Sciatic nerve (tissue), 2 donors: ENCODE measurements around the gene RSAD2. TPM values are rescaled to one million over a fixed set of nuclear protein-coding genes. Genes with fewer than 3 reads are reported as not detected.
A peak's percentile ranks its signal among the peaks of the same experiment; 100 is the strongest.

Experiments
- ATAC-seq: fragments of 200-7000 bp; cut with Tn5 transposase; one replicate; pipeline ENCODE4 v1.9.1; 2020; ENCODE audit warnings: mild to moderate bottlenecking, moderate library complexity
- DNase-seq: peaks from one replicate; pipeline ENCODE4 v3.0.0-alpha.2; 2020; ENCODE audit warnings: low spot score
- intact Hi-C: fragments of 100-400 bp; cut with DNase I; formaldehyde crosslinking; loops from one replicate; pipeline ENCODE4 v1.14.2; 2022
- total RNA-seq: library from RNA; stranded (reverse); fragmentation: NEBNext Ultra II Directional; extraction: Animal tissue kit (Norgen Biotek cat#: 25700); gene quantifications from one replicate; pipeline ENCODE4 v1.2.1, GENCODE V29; 2021
- donor health status: DM: no; HTN: no; CAD: no.
- donor health status: DM: no; HTN: no; CAD: no.

The RSAD2 gene
- total RNA-seq, 1 donor from 2014 or later: 7.5 TPM

DNA sequence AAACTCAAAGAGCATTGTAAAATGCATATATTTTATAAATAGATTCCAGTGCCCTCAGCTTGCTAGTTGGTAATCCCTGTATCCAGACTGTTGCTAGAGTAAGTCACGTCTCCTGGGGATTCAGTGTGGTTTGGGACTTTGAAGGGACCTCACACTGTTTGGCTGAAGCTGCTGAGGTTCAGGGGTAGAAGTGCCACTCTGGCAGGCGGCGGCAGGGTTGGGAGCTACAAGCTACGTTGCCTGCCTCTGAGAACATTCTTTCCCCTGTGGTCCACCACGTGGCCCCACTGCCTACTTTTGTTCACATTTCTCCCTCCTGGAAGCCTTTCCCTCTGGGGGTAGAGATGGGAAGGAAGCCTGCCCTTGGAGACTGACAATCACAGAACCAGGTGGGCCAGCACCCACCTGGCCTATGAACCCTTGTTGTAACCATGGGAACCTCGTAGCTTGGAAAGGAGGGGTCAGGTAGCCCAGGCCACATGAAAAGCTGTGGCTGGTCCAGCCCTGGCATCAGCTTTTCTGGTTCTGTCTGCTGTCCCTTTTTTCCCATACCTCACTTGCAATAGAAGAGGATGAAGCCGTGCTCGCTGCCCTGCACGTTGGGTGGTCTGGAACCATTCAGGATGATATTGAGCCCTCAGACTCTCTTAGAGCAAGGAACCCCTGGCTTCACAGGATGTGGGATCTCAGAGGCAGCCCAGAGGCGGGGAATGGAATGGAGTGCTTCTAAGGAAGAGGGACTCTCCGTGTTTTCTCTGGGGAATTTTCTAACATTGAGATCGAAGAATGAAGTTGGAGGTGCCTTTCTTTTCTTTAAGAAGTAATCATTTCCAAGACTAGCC, 42.5 kb downstream of the RSAD2 start:
- peak; percentile 10 for ATAC-seq
- intact Hi-C loops: loop anchor here (10.0 kb wide), 1 partner anchor 115 kb away; no protein-coding TSS in a partner anchor
- no peak for DNase-seq

DNA sequence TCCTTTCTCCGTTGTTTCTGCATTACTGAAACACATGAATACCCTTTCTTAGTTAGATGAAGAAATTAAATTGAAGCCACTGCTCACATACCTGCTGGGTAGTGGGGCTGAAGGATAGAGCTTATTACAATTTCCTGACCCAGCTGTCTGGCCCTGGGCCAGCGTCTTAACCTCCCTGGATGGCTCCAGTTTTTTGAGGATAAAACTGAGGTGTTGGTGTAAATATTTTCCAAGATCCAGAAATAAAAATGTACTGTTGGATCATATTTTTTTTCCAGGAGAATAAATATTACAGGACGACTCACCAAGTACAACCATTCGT, 43.1 kb downstream of the RSAD2 start:
- DNase-seq: no peak
- intact Hi-C loops: loop anchor here (10.0 kb wide), 1 partner anchor 114 kb away; no protein-coding TSS in a partner anchor
- ATAC-seq: no peak

DNA sequence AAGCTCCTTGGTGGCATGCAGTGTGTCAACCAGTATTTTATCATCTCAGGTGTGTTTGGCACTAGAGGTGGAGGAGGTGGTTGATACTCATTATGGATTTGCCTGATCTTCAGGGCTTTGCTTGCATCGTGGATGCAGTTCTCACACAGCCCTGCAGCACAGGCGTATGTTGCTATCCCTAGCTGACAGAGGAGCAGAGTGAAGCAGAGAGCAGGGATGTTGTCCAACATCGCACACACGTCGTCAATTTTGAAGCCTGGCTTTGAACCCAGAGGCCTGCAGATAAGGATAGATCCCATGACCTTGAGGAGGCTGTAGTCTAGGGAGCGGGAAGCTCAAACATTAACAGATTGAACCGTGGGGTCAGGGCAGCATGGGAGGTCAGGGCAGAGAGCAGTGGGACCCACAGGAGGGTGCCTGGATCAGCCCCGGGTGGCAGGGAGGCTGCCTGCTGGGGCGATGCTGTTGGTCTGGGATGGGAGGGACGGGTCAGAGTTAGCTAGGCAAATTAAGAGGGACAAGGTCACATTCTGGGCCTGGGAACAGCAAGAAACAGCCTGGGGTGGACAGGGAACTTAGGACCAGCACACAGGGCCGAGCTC, 43.8 kb downstream of the RSAD2 start:
- ATAC-seq (no peak), DNase-seq (no peak)
- intact Hi-C loops: loop anchor here (10.0 kb wide), 1 partner anchor 113 kb away; no protein-coding TSS in a partner anchor

DNA sequence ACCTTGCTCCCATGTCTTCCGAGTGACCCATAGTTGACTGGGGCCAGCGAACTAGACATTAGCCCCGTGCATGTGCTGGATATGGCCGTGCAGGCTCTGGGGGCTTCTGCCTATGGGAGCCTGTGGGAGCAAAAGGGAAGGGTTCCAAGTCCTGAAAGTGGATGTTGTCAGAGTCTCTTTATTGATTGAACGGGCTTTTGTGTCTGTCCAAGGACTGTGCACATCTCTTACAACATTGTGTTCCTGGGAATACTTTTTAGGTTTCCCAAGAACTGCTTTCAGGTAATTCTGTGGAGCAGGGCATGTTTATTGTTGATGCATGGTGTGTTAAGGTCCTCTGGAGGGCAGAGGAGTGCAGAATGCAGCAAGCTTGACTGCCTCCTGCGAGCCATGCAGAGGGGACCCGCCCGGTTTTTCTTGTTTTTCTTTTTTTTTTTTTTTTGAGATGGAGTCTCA, 44.7 kb downstream of the RSAD2 start:
- DNase-seq (no peak), ATAC-seq (no peak)
- intact Hi-C loops: loop anchor here (10.0 kb wide), 1 partner anchor 113 kb away; no protein-coding TSS in a partner anchor

DNA sequence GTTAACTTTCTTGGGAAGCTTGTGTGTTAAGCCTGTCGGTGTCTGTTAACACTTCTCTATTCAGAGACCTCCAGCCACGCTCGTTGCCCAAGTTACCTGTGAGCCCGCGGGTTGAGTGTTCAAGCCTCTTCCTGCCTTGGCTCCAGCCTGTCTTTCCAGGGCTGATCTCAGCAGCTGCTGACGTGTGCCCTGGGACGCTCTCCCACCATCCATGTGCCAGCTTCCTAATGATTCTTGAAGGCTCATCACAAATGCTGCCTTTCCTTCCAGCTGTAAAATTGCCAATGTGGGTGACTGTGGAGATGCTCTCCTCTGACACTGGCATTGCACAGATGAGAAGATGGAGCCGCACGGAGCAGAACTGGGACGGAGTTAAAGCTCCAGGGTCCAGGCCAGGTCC, 45.7 kb downstream of the RSAD2 start:
- intact Hi-C loops: loop anchor here (10.0 kb wide), 1 partner anchor 111 kb away; no protein-coding TSS in a partner anchor
- DNase-seq: no peak
- ATAC-seq: no peak

DNA sequence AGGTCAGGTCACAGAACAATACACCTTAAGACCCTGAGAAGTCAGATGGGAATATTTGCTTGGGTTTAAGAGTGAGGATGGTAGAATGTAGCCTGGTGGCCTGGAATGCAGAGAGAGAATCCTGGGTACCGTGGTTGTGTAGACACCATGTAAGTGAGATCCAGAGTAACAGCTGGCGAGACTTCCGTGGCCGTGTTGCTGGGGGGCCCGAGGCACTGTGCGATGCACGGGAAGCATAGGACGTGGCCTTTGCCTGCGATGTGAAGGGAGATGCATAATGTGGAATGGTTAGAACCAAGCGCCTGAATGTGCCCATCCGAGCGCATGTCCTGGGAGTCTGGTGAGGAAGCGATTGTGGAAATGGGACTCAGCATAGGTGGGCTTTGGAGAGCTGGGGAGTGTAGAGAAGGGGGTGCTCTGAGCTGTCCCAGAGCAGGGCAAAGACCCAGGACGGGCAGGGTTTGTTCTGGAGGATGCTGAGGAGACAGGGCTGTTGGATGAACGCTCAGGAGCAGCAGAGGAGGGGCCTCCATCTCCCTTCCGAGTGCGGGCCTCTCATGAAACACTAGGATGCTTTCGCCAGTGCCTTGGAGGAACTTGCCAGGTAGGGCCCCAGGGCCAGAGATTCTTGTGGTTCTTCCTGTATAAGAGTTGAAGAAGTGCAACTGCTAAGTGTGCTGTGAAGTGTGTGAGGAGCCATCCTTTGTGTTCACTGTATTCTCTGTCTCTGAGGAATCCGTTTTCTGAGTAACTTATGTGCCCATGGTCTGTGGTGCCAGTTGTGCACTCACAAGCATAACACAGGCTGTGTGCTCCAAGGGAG, 46.7 kb downstream of the RSAD2 start:
- DNase-seq: no peak
- ATAC-seq: no peak
- intact Hi-C loops: loop anchor here (10.0 kb wide), 1 partner anchor 110 kb away; no protein-coding TSS in a partner anchor

DNA sequence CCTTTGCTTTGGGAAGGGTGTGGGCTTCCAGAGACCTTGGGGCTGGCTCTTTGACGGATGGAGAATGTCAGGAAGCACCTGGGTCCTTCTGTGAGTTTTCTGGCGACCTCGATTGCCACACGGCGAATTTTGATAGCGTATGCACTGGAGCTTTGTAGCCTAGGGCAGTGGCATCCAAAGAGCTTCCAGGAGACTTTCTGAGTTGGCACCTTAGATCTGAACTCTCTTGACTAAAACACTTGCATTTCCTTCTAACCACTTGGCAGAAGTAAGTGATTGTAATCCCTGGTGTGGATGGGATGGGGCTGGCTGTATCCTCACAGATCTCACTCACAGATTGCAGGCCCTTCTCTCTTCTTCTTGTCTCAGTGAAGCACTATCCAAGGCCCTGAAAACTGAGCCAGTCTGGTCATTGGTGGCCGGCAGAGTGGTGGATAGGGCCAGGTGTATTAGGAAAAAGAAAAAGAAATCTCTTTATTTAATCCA, 47.4 kb downstream of the RSAD2 start:
- intact Hi-C loops: loop anchor here (10.0 kb wide), 1 partner anchor 110 kb away; no protein-coding TSS in a partner anchor
- ATAC-seq (peak; percentile 22), DNase-seq (no peak)

DNA sequence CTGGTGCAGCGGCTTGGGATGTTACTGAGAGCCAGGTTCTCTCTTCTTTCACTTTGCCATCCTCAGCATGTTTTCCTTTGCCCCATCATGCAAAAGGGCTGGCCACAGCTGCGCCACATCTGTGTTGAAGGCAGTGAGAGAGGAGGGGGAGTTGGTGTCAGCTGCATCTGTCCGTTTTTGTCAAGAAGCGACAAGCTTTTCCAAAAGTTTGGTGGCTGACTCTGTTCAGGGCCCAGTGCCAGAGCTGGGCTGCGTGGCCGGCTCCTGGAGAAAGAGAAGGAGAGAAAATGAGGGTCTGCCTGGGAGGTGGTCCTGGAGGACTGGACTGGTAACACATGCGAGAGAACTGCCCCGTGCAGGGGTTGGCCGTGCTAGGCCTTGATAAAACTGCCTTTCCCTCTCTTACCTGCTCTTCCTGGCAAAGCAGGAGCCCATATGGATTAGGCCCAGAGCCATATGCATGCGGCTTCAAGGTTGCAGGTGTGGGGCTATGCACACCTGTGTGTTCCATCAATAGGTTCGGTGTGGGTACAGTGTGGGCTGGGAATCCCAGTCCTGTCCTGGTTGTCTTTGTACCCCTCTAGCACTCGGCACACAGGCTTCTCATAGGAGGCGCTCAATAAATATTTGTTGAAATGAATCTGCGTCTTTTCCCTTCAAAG, 48.6 kb downstream of the RSAD2 start:
- intact Hi-C loops: loop anchor here (10.0 kb wide), 1 partner anchor 109 kb away; no protein-coding TSS in a partner anchor
- ATAC-seq (no peak), DNase-seq (no peak)

DNA sequence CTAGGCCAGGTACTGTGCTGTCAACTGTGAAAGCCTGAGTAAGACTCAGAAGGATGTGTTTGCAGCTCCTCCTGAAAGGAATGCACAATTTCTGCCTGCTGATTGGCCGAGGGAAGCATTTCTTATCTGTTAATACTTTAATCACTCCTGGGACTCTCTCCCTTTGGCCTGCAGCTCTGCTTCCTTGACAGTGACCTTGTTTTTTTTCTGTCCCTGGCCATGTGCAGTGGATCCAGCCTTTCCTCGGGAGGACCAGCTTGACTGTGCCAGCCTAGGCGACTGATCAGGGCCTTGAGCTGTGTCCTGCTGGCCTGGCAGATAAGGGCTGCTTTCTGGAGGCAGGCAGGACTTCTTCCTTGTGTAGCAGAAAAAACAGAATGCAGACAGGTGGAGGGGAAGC, 49.6 kb downstream of the RSAD2 start:
- ATAC-seq: no peak
- intact Hi-C loops: loop anchor here (10.0 kb wide), 1 partner anchor 108 kb away; no protein-coding TSS in a partner anchor
- no peak for DNase-seq

DNA sequence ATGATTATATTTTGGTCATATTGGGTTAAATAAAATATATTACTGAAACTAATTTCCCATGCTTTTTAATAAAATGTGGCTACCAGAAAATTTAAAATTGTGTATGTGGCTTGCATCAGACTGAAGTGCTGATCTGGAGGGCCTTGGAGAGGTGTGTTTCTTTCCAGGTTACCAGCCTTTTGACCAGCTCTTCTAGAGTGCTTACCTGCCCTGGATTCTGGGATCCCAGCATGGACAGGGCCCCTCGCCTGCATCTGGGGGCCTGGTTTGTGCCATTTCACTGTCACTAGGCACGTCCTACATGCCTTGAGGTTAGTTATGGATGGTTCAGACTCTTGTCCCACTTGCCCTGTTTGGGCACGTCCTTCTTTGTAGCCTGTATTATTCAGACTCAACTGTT, 50.2 kb downstream of the RSAD2 start:
- ATAC-seq (no peak), DNase-seq (no peak)
- intact Hi-C loops: loop anchor here (10.0 kb wide), 1 partner anchor 107 kb away; no protein-coding TSS in a partner anchor

DNA sequence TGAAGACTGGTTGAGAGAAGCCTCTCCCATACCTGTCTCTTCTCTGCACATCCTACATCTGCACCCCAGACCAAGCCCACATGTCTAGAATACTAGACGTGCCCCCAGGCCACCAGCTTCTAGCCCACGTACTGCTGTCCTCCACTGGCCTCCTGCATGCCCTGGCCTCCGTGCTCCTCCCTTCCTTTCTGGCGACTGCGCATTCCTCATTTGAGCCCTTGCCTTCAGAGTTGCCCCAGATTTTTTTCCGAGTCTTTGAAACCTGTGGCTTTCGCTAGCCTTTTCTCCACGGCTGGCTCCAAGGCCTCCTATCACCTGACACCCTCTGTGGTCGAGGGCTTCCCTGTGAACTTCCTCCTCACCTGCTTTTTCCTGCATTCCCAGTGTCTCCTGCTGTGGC, 50.9 kb downstream of the RSAD2 start:
- ATAC-seq (no peak), DNase-seq (no peak)
- intact Hi-C loops: loop anchor here (10.0 kb wide), 1 partner anchor 106 kb away; no protein-coding TSS in a partner anchor

DNA sequence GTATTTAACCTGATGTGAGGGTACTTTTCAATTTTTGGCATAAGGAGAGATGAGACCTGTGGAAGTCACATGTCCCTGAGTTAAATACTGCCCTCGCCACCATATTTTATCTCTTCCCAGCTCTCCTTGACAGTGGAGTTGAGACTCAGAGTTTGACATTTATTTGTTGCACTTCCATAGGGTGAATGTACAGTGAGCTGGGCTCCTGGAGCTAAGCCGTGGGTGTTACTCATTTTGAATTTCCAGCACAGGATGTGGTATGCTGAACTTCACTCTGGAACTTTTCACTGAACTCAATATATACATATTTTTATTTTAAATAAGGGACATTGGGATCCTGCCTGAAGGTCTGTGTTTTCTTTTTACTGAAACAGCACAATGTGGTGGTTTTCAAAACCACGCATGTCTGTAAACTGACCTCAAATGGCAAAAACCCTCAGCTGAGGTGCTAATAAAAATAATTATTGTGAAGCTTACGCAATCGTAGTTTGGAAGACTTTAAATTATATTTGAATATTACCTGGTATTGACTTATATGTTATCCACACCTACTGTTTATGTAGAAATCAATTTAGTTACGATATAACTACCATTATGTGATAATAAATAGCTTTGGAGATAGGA, 51.7 kb downstream of the RSAD2 start:
- DNase-seq: no peak
- intact Hi-C loops: loop anchor here (10.0 kb wide), 1 partner anchor 105 kb away; no protein-coding TSS in a partner anchor
- no peak for ATAC-seq

DNA sequence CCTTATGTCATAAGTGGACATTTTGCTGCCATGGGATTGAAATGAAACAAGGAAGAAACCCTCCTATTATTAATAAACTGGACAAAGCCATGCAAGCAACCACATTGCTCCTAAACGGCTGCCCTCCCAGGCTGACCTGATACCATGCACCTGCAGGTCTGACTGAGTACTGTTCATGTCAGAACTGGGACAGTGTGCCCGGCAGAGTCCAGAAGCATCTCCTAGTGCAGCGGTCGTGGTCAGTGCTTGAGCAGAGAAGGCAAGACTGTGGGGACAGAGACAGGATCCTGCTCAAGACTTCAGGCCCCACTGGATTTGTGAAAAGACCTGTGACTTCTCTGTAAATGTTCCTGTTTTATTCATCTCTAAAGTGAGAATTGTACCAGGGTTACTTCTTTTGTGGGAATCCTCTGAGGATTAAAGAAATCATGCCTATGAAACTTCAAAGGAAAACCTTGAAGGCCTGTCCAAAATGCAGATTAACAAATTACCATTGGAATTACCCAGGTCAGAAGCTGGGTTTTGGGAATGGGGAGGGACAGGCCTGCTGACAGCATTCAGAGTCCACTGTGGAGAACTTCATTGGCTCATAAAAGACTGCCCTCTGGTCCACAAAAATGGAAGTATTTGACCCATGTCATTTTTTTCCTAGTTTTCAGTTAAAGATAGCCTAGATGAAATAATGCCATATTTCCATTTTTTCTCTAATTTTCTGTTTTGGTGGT, 53.5 kb downstream of the RSAD2 start:
- intact Hi-C loops: no loop called here
- DNase-seq (no peak), ATAC-seq (no peak)

DNA sequence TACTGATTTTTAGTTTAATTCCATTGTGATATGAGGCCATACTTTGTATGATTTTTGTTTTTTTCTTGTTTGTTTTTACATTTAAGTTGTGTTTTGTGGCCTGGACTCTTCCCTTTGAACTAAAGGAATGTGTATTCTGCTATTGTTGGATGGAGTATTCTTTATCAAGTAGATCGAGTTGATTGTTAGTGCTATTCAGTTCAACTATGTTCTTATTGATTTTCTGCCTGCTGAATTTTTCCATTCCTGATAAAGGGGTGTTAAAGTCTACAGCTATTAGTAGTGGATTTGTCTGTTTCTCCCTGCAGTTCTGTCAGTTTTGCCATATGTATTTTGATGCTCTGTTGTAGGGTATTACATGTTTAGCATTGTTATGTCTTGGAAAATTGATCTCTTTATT, 54.2 kb downstream of the RSAD2 start:
- DNase-seq (no peak), ATAC-seq (no peak)
- intact Hi-C loops: no loop called here

DNA sequence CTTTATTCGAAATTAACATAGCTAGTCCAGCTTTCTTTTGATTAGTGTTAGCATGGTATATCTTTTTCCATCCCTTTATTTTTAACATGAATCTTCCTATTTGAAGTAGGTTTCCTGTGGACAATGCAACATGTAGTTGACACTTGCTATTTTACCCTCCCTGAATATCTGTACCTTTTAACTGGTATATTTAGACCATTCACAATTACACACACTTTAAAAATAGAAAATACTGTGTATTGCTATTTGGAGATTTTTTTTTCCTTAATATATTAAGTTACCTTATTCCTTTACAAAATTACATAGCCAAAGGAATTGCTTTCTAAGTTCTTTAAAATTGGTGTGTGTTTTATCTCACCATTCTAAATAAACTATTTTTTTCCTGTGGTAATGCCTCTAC, 54.6 kb downstream of the RSAD2 start:
- ATAC-seq (no peak), DNase-seq (no peak)
- intact Hi-C loops: no loop called here

DNA sequence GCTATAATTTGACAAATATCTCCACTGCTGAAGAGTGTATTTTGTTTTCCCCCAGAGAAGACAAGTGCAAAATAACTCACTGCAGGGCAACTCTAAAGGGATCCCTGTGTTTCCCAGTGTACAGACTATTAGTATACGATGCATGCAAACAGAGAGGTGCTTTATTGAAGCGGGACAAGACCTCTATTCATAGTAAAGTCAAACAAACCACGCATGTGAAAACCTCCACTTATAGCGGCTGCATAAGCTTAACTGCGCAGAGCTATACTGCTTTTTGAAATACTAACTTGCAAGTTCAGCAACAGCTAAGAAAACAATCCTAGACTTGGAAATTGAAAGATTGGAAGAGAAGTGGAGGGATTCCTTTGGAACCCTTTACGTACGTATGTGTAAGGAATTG, 55.3 kb downstream of the RSAD2 start:
- no peak for DNase-seq
- intact Hi-C loops: no loop called here
- no peak for ATAC-seq

DNA sequence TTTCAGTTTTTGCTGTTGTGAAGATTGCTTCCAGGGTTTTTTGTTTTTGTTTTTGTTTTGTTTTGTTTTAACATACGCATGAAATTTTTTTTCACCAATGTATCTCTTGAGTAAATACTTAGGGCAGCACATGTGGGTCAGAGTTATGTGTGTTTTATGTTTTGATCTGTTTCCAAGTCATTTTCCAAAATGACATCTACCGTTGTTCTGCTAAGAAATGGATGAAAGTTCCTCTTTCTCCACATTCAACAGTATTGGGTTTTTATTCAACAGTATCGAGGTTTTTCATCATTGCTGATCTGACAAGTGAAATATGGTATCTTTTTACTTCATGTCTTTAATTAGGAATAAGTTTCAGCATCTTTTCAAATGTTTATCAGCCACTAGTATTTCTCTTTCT, 56.3 kb downstream of the RSAD2 start:
- ATAC-seq (no peak), DNase-seq (no peak)
- intact Hi-C loops: no loop called here
